HepG2 (cell line): Measurements from ENCODE around the gene MX2. TPM values are rescaled to one million over a fixed set of nuclear protein-coding genes. Genes with fewer than 3 reads are reported as not detected.

Source experiments
- ATAC-seq: fragments of 200-7000 bp; cut with Tn5 transposase; 3 replicates; pipeline ENCODE4 v1.9.1; 2020; ENCODE audit warnings: mild to moderate bottlenecking, moderate library complexity
- BruUV-seq: library from RNA; stranded (reverse); fragments of 400-500 nt; replicated peaks from 2 replicates; lab custom pipeline; 2021; lab: Mats Ljungman, UMichigan
- CTCF ChIA-PET: fragments of 300-600 bp; formaldehyde crosslinking; extraction: SDS; loops from one replicate; lab custom pipeline; 2021; ENCODE audit warnings: low total read pairs, inconsistent platforms, low intra/inter-chr PET ratio; lab: Yijun Ruan, JAX
- POLR2A ChIA-PET: fragments of 350-600 bp; sonication (Branson Sonifier 250); formaldehyde crosslinking; loops from one replicate; lab custom pipeline; 2020; ENCODE audit warnings: antibody characterized with exemption, inconsistent platforms; lab: Yijun Ruan, JAX
- DNase-seq: peaks from one replicate; pipeline ENCODE4 v3.0.0-alpha.2; 2015; ENCODE audit warnings: low spot score
- FAIRE-seq: peaks from 3 replicates; lab custom pipeline; 2011; peaks lifted over from hg19 to GRCh38; lab: Jason Lieb, UNC
- H2AFZ ChIP-seq: one replicate; pipeline ENCODE4 v1.6.1; 2011; ENCODE audit warnings: low read length, inconsistent platforms
- H3K27ac ChIP-seq: fragments of 300-600 bp; 3 replicates; pipeline ENCODE4 v1.8.0; 2011; ENCODE audit warnings: mixed run types, mild to moderate bottlenecking, mixed read lengths, low read length, inconsistent platforms; ENCODE audit not compliant: insufficient read depth; ENCODE audit errors: extremely low read length
- H3K27me3 ChIP-seq, 2 experiments: fragments of 200-600 bp in 1 of 2; 2 replicates in 1 of 2; 3 replicates in 1 of 2; pipeline versions ENCODE4 v1.6.0 to v1.8.0; 2011; ENCODE audit warnings: low read length in 2 of 2, mild to moderate bottlenecking in 2 of 2, moderate library complexity in 2 of 2, inconsistent platforms in 1 of 2; ENCODE audit not compliant: insufficient read depth in 2 of 2, control insufficient read depth in 1 of 2
- H3K36me3 ChIP-seq, 2 experiments: fragments of 200-600 bp in 1 of 2; replicated peaks in 1 of 2; 2 replicates in 1 of 2; 3 replicates in 1 of 2; pipeline versions ENCODE4 v1.5.1 to v1.8.0; 2011; ENCODE audit warnings: low read length in 2 of 2, inconsistent platforms in 1 of 2; ENCODE audit not compliant: insufficient read depth in 2 of 2, control insufficient read depth in 1 of 2
- H3K4me1 ChIP-seq: 2 replicates; pipeline ENCODE4 v1.5.1; 2012; ENCODE audit warnings: low read length, inconsistent platforms; ENCODE audit not compliant: insufficient read depth
- H3K4me2 ChIP-seq: 2 replicates; pipeline ENCODE4 v1.6.0; 2011; ENCODE audit warnings: low read depth, low read length, inconsistent platforms
- H3K4me3 ChIP-seq, 3 experiments: fragments of 200-600 bp in 1 of 3; sonication (generic), shearing (Covaris generic) in 1 of 3; replicated peaks in 1 of 3; 2 replicates each; pipeline ENCODE4 v1.5.1; 2011 to 2016; ENCODE audit warnings: low read length in 3 of 3, inconsistent platforms in 2 of 3, low read depth in 2 of 3, mild to moderate bottlenecking in 2 of 3, control low read depth in 1 of 3, mixed read lengths in 1 of 3; ENCODE audit not compliant: insufficient read depth in 1 of 3
- H3K79me2 ChIP-seq: one replicate; pipeline ENCODE4 v1.6.1; 2011; ENCODE audit warnings: low read length, inconsistent platforms; ENCODE audit not compliant: insufficient read depth
- H3K9ac ChIP-seq: 2 replicates; pipeline ENCODE4 v1.6.0; 2011; ENCODE audit warnings: mild to moderate bottlenecking, low read depth, low read length, inconsistent platforms; ENCODE audit not compliant: insufficient read depth
- H3K9me3 ChIP-seq: 2 replicates; pipeline ENCODE4 v1.5.1; 2012; ENCODE audit warnings: mild to moderate bottlenecking, low read length
- H4K20me1 ChIP-seq: 2 replicates; pipeline ENCODE4 v1.6.0; 2011; ENCODE audit warnings: inconsistent platforms, mild to moderate bottlenecking, low read length, moderate library complexity; ENCODE audit not compliant: insufficient read depth
- CREBL2 ChIP-seq: sonication (generic); formaldehyde crosslinking; IDR thresholded peaks from 2 replicates; pipeline ENCODE4 v1.8.1; 2023; ENCODE audit warnings: missing genetic modification reagents, mild to moderate bottlenecking, borderline replicate concordance
- ELF3 ChIP-seq: IDR thresholded peaks from 2 replicates; pipeline ENCODE4 v1.6.1; 2016; ENCODE audit warnings: missing genetic modification reagents, missing compliant biosample characterization
- FOXC1 ChIP-seq: sonication (generic); formaldehyde crosslinking; IDR thresholded peaks from 2 replicates; pipeline ENCODE4 v1.8.0; 2022; ENCODE audit warnings: mild to moderate bottlenecking, missing genetic modification reagents, borderline replicate concordance
- JUNB ChIP-seq: sonication (generic); formaldehyde crosslinking; IDR thresholded peaks from 2 replicates; pipeline ENCODE4 v1.8.0; 2022; ENCODE audit warnings: missing genetic modification reagents, mild to moderate bottlenecking, borderline replicate concordance
- SNAPC4 ChIP-seq: sonication (generic); formaldehyde crosslinking; IDR thresholded peaks from 2 replicates; pipeline ENCODE4 v1.4.0; 2020; ENCODE audit warnings: mild to moderate bottlenecking, missing genetic modification reagents
- TFDP1 ChIP-seq: IDR thresholded peaks from 2 replicates; pipeline ENCODE4 v1.6.1; 2016; ENCODE audit warnings: missing compliant biosample characterization, missing genetic modification reagents, borderline replicate concordance
- U2AF1 ChIP-seq: fragments of 200-400 bp; formaldehyde crosslinking; optimal IDR thresholded peaks from 2 replicates; pipeline ENCODE3; 2017; ENCODE audit warnings: mild to moderate bottlenecking, low read depth, low read length
- ZNF275 ChIP-seq: sonication (generic); formaldehyde crosslinking; IDR thresholded peaks from 2 replicates; pipeline ENCODE4 v1.8.0; 2022; ENCODE audit warnings: missing genetic modification reagents, mild to moderate bottlenecking, inconsistent platforms, borderline replicate concordance
- ZNF337 ChIP-seq: sonication (generic); formaldehyde crosslinking; IDR thresholded peaks from 2 replicates; pipeline ENCODE4 v1.5.1; 2020; ENCODE audit warnings: missing genetic modification reagents, low read depth, mild to moderate bottlenecking, borderline replicate concordance
- ZNF629 ChIP-seq: sonication (generic); formaldehyde crosslinking; conservative IDR thresholded peaks from 2 replicates; pipeline ENCODE4 v1.5.0; 2020; ENCODE audit warnings: missing genetic modification reagents
- WGBS: methylation state at CpG from one replicate; pipeline ENCODE4 v1.1.6; 2017; ENCODE audit warnings: low lambda C conversion rate; 5-methylcytosine and 5-hydroxymethylcytosine counted together
- in situ Hi-C: cut with HindIII; loops from 2 replicates; pipeline ENCODE4 v1.10.0; 2017; ENCODE audit warnings: low pct_unique_long_range_greater_than_20kb; ENCODE audit not compliant: extremely low pct_ligation_motif_present
- intact Hi-C: fragments of 100-400 bp; cut with micrococcal nuclease; formaldehyde crosslinking; loops from one replicate; pipeline ENCODE4 v1.10.0; 2022; ENCODE audit not compliant: unreplicated experiment
- polyA plus RNA-seq, 8 experiments: library from polyadenylated mRNA; depleted of rRNA in 3 of 8; stranded (reverse) in 7 of 8; unstranded in 1 of 8; fragments of >200 nt; fragmentation: Illumina TruSeq in 4 of 8; extraction: Trizol in 4 of 8; gene quantifications; 2 replicates each; pipeline versions ENCODE4 v1.2.1 to v1.2.3, GENCODE V29; 2011 to 2016; ENCODE audit warnings: low read depth in 4 of 8, missing spikeins in 1 of 8, mixed read lengths in 1 of 8; ENCODE audit not compliant: insufficient read depth in 1 of 8
- total RNA-seq, 5 experiments: library from RNA; depleted of rRNA; stranded (reverse); fragments of >200 nt; fragmentation: Illumina TruSeq; extraction: Trizol; gene quantifications; 2 replicates each; pipeline ENCODE4 v1.2.3, GENCODE V29; 2016; ENCODE audit warnings: low read depth in 1 of 5

Gene MX2
- total and polyA plus RNA-seq, 2 of the 13 experiments (the other 11 are each of a cell fraction or from before 2014, with no cell fraction given) = 24.0 to 35.7 TPM

GRCh38 chr21:41438425-41439113, 76.7 kb downstream of the MX2 start (continued):
- TF ChIP-seq SNAPC4 (CRISPR knock-in tag) = no peak
- TF ChIP-seq FOXC1 (CRISPR knock-in tag) = no peak
- TF ChIP-seq, all 625 proteins: peak for 0

- in situ Hi-C loops (no loop called here), intact Hi-C loops (no loop called here)
- no peak for ATAC-seq
- ChIA-PET CTCF (no interaction called here), POLR2A (no interaction called here)
- DNase-seq = no peak
- peaks cover 8% of the 10 kb centered on the region for H3K9me3 ChIP-seq
- no peaks in the 10 kb centered on the region for H3K79me2 ChIP-seq
- H3K27me3 ChIP-seq = no peaks in the 10 kb centered on the region
- no peak overlapping the region for H3K4me3 ChIP-seq
- no peak overlapping the region for H2AFZ ChIP-seq
- no peaks in the 10 kb centered on the region for H4K20me1 ChIP-seq
- no peaks in the 10 kb centered on the region for H3K4me1 ChIP-seq
- no TSS peak for BruUV-seq
- no peaks in the 10 kb centered on the region for H3K36me3 ChIP-seq
- no peak overlapping the region for H3K9ac ChIP-seq
- H3K4me2 ChIP-seq = no peak overlapping the region
- no peak for FAIRE-seq
- no peak overlapping the region for H3K27ac ChIP-seq
- 63% methylated on average over 4 of the region's 4 CpGs for WGBS
- TF ChIP-seq ZNF275 (CRISPR knock-in tag) = no peak
- TF ChIP-seq JUNB = no peak
- TF ChIP-seq CREBL2 (CRISPR knock-in tag) = no peak
- no peak for TF ChIP-seq ZNF629 (CRISPR knock-in tag)
- no peak for TF ChIP-seq TFDP1 (CRISPR knock-in tag)
- no peak for TF ChIP-seq ZNF337 (CRISPR knock-in tag)
- no peak for TF ChIP-seq U2AF1
- no peak for TF ChIP-seq ELF3 (CRISPR knock-in tag)
Measured at GRCh38 chr21:41439248-41439647, 77.4 kb downstream of the MX2 start.
